GM23248 (cell line): Measurements from ENCODE around the gene ADCY1. TPM values are rescaled to one million over a fixed set of nuclear protein-coding genes. Genes with fewer than 3 reads are reported as not detected.

Source experiments
- DNase-seq: peaks from one replicate; pipeline ENCODE4 v3.0.0-alpha.2; 2015
- H2AFZ ChIP-seq: fragments of 200-600 bp; sonication (generic); 2 replicates; pipeline ENCODE4 v1.6.1; 2016; ENCODE audit warnings: antibody characterized with exemption
- H3F3A ChIP-seq: fragments of 200-600 bp; sonication (generic); 2 replicates; pipeline ENCODE4 v1.6.1; 2016; ENCODE audit warnings: mild to moderate bottlenecking, antibody characterized with exemption, mixed run types; ENCODE audit not compliant: insufficient read depth
- H3K27ac ChIP-seq: fragments of 200-600 bp; sonication (generic); 2 replicates; pipeline ENCODE4 v1.5.1; 2016; ENCODE audit warnings: mild to moderate bottlenecking
- H3K27me3 ChIP-seq: fragments of 200-600 bp; sonication (generic); replicated peaks from 2 replicates; pipeline ENCODE4 v1.6.1; 2016; ENCODE audit warnings: mild to moderate bottlenecking; ENCODE audit not compliant: insufficient read depth
- H3K36me3 ChIP-seq: fragments of 200-600 bp; sonication (generic); 2 replicates; pipeline ENCODE4 v1.6.1; 2016; ENCODE audit warnings: low read depth, mild to moderate bottlenecking
- H3K4me1 ChIP-seq: fragments of 200-600 bp; sonication (generic); 2 replicates; pipeline ENCODE4 v1.6.1; 2016; ENCODE audit warnings: mild to moderate bottlenecking; ENCODE audit not compliant: insufficient read depth
- H3K4me2 ChIP-seq: fragments of 200-600 bp; sonication (generic); one replicate; pipeline ENCODE4 v1.6.1; 2016; ENCODE audit warnings: mild to moderate bottlenecking; ENCODE audit not compliant: unreplicated experiment
- H3K4me3 ChIP-seq: fragments of 200-600 bp; sonication (generic); 2 replicates; pipeline ENCODE4 v1.5.1; 2016; ENCODE audit warnings: mild to moderate bottlenecking
- H3K79me2 ChIP-seq: fragments of 200-600 bp; sonication (generic); 2 replicates; pipeline ENCODE4 v1.6.1; 2016; ENCODE audit warnings: mild to moderate bottlenecking; ENCODE audit not compliant: insufficient read depth
- H3K9ac ChIP-seq: fragments of 200-600 bp; sonication (generic); 2 replicates; pipeline ENCODE4 v1.6.1; 2016; ENCODE audit warnings: mild to moderate bottlenecking
- H3K9me2 ChIP-seq: fragments of 200-600 bp; sonication (generic); 2 replicates; pipeline ENCODE4 v1.6.1; 2016; ENCODE audit warnings: mixed run types, mild to moderate bottlenecking, moderate library complexity; ENCODE audit not compliant: insufficient read depth
- H3K9me3 ChIP-seq: fragments of 200-600 bp; sonication (generic); one replicate; pipeline ENCODE4 v1.6.1; 2017; ENCODE audit warnings: low read depth
- H4K20me1 ChIP-seq: fragments of 200-600 bp; sonication (generic); 2 replicates; pipeline ENCODE4 v1.6.0; 2016; ENCODE audit not compliant: insufficient read depth
- EZH2 ChIP-seq: fragments of 200-600 bp; sonication (generic); IDR thresholded peaks from 2 replicates; pipeline ENCODE4 v1.6.1; 2018; ENCODE audit warnings: antibody characterized with exemption, mild to moderate bottlenecking; ENCODE audit not compliant: insufficient read depth, poor library complexity, severe bottlenecking
- EZH2phosphoT487 ChIP-seq: fragments of 200-600 bp; sonication (generic); IDR thresholded peaks from 2 replicates; pipeline ENCODE4 v1.6.1; 2018; ENCODE audit warnings: antibody characterized with exemption, moderate library complexity, mild to moderate bottlenecking, low read depth; ENCODE audit not compliant: insufficient read depth
- WGBS, 2 experiments: methylation state at CpG; one replicate each; pipeline ENCODE4 v1.1.6; 2015 to 2017; ENCODE audit warnings: low lambda C conversion rate in 2 of 2, low coverage in 1 of 2; ENCODE audit errors: missing lambda C conversion rate in 2 of 2; 5-methylcytosine and 5-hydroxymethylcytosine counted together
- in situ Hi-C: fragments of 300-500 bp; cut with MboI; formaldehyde crosslinking; loops from 2 replicates; pipeline ENCODE4 v1.15.0; 2020
- polyA plus RNA-seq: library from polyadenylated mRNA; unstranded; fragments of >200 nt; fragmentation: Nextera tagmentation; extraction: Ambion mirVana; gene quantifications from 2 replicates; pipeline ENCODE4 v1.2.1, GENCODE V29; 2016
- total RNA-seq: library from RNA; depleted of rRNA; stranded (reverse); fragments of >200 nt; shearing (Covaris generic); gene quantifications from 2 replicates; pipeline ENCODE4 v1.2.3, GENCODE V29; 2014

The ADCY1 gene
- total and polyA plus RNA-seq, 2 experiments from 2014 or later: 0.11 TPM; not detected in 1

GRCh38 chr7:45698303-45699014 is 124.3 kb downstream of the ADCY1 start:
- H4K20me1 ChIP-seq: no peaks in the 10 kb centered on the region
- no peak overlapping the region for H2AFZ ChIP-seq
- no peak overlapping the region for H3K4me3 ChIP-seq
- H3K4me2 ChIP-seq: no peak overlapping the region
- 81 to 84% methylated on average over 6 of the region's 6 CpGs for WGBS, 2 experiments
- H3K27ac ChIP-seq: no peak overlapping the region
- no peak for DNase-seq
- peaks cover 12% of the 10 kb centered on the region for H3K27me3 ChIP-seq
- H3K79me2 ChIP-seq: no peaks in the 10 kb centered on the region
- in situ Hi-C loops: no loop called here
- H3K9me3 ChIP-seq: no peaks in the 10 kb centered on the region
- no peaks in the 10 kb centered on the region for H3F3A ChIP-seq
- no peaks in the 10 kb centered on the region for H3K9me2 ChIP-seq
- no peaks in the 10 kb centered on the region for H3K36me3 ChIP-seq
- no peaks in the 10 kb centered on the region for H3K4me1 ChIP-seq
- no peak for TF ChIP-seq EZH2
- no peak for TF ChIP-seq EZH2phosphoT487
- H3K9ac ChIP-seq: no peak overlapping the region

- Histone ChIP-seq H2AFZ (no peak overlapping the region), H3K9ac (no peak overlapping the region), H3K9me3 (no peaks in the 10 kb centered on the region), H3K9me2 (no peaks in the 10 kb centered on the region), H3K27me3 (peaks cover 12% of the 10 kb centered on the region), H4K20me1 (no peaks in the 10 kb centered on the region), H3K79me2 (no peaks in the 10 kb centered on the region), H3F3A (no peaks in the 10 kb centered on the region), H3K4me1 (no peaks in the 10 kb centered on the region), H3K4me2 (no peak overlapping the region), H3K36me3 (no peaks in the 10 kb centered on the region), H3K27ac (no peak overlapping the region), H3K4me3 (no peak overlapping the region)
- DNase-seq: no peak
- TF ChIP-seq EZH2phosphoT487: no peak
- TF ChIP-seq EZH2: no peak
- in situ Hi-C loops: no loop called here
Measured at GRCh38 chr7:45699015-45699309, 124.8 kb downstream of the ADCY1 start.

- Histone ChIP-seq H3K4me3 (no peak overlapping the region), H3K79me2 (no peaks in the 10 kb centered on the region), H3K9me2 (no peaks in the 10 kb centered on the region), H4K20me1 (no peaks in the 10 kb centered on the region), H3K4me1 (no peaks in the 10 kb centered on the region), H3K27ac (no peak overlapping the region), H3K9ac (no peak overlapping the region), H3K36me3 (no peaks in the 10 kb centered on the region), H3K9me3 (no peaks in the 10 kb centered on the region), H3F3A (no peaks in the 10 kb centered on the region), H3K4me2 (no peak overlapping the region), H2AFZ (no peak overlapping the region), H3K27me3 (peaks cover 12% of the 10 kb centered on the region)
- WGBS, 2 experiments: 69 to 70% methylated on average over 11 of the region's 11 CpGs
- in situ Hi-C loops: no loop called here
- no peak for TF ChIP-seq EZH2phosphoT487
- no peak for TF ChIP-seq EZH2
- DNase-seq: no peak
Measured at GRCh38 chr7:45699726-45700390, 125.7 kb downstream of the ADCY1 start.

- WGBS, 2 experiments: 0 to 2% methylated on average over 2 of the region's 2 CpGs
- no peaks in the 10 kb centered on the region for H3K9me3 ChIP-seq
Measured at GRCh38 chr7:45700556-45700955, 126.4 kb downstream of the ADCY1 start.

More at GRCh38 chr7:45700556-45700955, 126.4 kb downstream of the ADCY1 start:
- Histone ChIP-seq H3F3A (no peaks in the 10 kb centered on the region), H4K20me1 (no peaks in the 10 kb centered on the region), H3K4me1 (no peaks in the 10 kb centered on the region), H3K36me3 (no peaks in the 10 kb centered on the region), H3K4me2 (no peak overlapping the region), H3K9me2 (no peaks in the 10 kb centered on the region), H3K4me3 (no peak overlapping the region), H2AFZ (no peak overlapping the region), H3K79me2 (no peaks in the 10 kb centered on the region), H3K27ac (no peak overlapping the region), H3K27me3 (peaks cover 12% of the 10 kb centered on the region), H3K9ac (no peak overlapping the region)
- in situ Hi-C loops: no loop called here
- TF ChIP-seq EZH2 (no peak), EZH2phosphoT487 (no peak)
- no peak for DNase-seq
